ENCODE measurements around the gene ANO9.

GRCh38 chr11:474914-475506 is 33.2 kb upstream of the ANO9 start:
- TF ChIP-seq CTCF (conservative IDR thresholded peaks at IDR 0.05 in 1 of 2, IDR thresholded peaks at IDR 0.05 in 1 of 2; ENCODE audit: extremely low read depth in 1 of 2, insufficient read depth in 1 of 2, low read depth in 1 of 2, low read length in 2 of 2), result no peak
- TF ChIP-seq EZH2 (IDR thresholded peaks at IDR 0.05; ENCODE audit: borderline replicate concordance, low read length), result no peak

Data from mammary epithelial cell (primary cell).